Lower leg skin (tissue), 3 donors: ENCODE measurements around the gene DYRK1A.

Experiments
- POLR2A ChIP-seq, 2 donors: fragments of 450-650 bp; IDR thresholded peaks; one replicate each; pipeline ENCODE4 v1.6.1; 2016 to 2017; ENCODE audit warnings: antibody characterized with exemption in 2 of 2, mild to moderate bottlenecking in 1 of 2, moderate library complexity in 1 of 2
- TF ChIP-seq, protein P1 (sequence below), 3 donors: fragments of 450-650 bp; IDR thresholded peaks; one replicate each; pipeline ENCODE4 v1.5.1; 2016; ENCODE audit warnings: antibody characterized with exemption in 3 of 3, mild to moderate bottlenecking in 3 of 3, moderate library complexity in 2 of 3

GRCh38 chr21:37380349-37381323, 14.1 kb downstream of the DYRK1A start:
- TF ChIP-seq, protein P1, sequence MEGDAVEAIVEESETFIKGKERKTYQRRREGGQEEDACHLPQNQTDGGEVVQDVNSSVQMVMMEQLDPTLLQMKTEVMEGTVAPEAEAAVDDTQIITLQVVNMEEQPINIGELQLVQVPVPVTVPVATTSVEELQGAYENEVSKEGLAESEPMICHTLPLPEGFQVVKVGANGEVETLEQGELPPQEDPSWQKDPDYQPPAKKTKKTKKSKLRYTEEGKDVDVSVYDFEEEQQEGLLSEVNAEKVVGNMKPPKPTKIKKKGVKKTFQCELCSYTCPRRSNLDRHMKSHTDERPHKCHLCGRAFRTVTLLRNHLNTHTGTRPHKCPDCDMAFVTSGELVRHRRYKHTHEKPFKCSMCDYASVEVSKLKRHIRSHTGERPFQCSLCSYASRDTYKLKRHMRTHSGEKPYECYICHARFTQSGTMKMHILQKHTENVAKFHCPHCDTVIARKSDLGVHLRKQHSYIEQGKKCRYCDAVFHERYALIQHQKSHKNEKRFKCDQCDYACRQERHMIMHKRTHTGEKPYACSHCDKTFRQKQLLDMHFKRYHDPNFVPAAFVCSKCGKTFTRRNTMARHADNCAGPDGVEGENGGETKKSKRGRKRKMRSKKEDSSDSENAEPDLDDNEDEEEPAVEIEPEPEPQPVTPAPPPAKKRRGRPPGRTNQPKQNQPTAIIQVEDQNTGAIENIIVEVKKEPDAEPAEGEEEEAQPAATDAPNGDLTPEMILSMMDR (IDR thresholded peaks at IDR 0.05), result no peak
- TF ChIP-seq POLR2A (IDR thresholded peaks at IDR 0.05), result no peak
